ENCODE measurements around the gene TES. TPM values are rescaled to one million over a fixed set of nuclear protein-coding genes. Genes with fewer than 3 reads are reported as not detected.
"Not testable (repeated sequence)": the region's sequence is repeated elsewhere in the genome, so short reads cannot be mapped to it uniquely, and the experiment has no call there.

The TES gene
- total RNA-seq, 1 experiment from 2014 or later: 118 TPM

DNA sequence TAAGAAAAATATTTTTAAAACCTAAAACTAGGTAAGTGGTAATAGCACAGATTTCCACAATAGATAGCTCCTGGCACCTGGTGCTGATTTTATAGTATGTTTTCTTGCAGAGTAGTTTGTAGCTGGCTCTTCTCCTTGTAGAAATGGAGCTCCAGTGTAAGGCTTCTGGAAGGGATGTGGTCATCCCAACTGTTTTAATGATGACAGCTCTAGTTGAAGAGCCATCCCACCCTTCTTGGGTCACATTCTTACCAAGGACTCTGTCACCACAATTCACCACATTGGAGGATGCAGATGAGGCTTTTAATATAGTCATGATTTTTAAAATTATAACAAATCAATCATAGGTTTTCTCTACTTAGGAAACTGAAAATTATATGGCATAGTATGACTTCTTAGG lies 31.0 kb downstream of the TES start:
- DNase-seq (ENCODE audit: extremely low read depth, low read depth): no peak

DNA sequence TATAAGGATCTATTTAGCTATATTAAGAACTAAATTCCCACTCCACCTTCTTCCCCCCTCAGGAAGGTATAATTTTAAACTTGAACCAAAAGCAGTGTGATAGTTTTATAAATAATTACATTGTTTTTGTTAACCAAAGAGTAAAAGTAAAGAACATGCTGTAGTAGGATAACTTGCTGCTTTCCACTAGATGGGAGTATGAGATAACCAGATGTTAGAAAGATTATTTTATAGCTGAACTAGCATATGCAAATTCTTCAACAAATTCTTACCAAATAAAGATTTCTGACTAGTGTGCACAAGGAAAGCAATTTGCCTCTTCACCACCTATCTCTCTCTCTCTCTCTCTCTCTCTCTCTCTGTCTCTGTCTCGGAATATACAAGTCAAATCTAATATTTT lies 31.8 kb downstream of the TES start:
- DNase-seq (ENCODE audit: extremely low read depth, low read depth): no peak

DNA sequence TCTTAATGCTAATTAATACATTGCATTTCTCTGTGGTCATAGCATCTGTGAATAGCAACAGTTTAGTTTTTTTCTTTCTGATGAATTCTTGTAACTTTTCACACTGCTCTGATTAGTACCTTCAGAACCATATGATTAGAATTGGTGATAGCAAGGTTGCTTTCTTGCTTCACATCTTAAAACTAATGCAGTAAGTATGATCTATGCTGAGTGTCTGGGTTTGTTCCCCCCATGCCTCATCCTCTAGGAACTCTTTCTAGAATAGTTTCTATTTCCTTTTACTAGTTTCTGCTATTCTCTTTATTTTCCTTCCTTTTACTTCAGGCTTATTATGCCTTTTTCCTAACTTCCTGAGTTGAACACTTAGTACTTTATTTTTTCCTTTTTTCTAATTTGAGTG lies 32.4 kb downstream of the TES start:
- DNase-seq (ENCODE audit: extremely low read depth, low read depth): no peak

DNA sequence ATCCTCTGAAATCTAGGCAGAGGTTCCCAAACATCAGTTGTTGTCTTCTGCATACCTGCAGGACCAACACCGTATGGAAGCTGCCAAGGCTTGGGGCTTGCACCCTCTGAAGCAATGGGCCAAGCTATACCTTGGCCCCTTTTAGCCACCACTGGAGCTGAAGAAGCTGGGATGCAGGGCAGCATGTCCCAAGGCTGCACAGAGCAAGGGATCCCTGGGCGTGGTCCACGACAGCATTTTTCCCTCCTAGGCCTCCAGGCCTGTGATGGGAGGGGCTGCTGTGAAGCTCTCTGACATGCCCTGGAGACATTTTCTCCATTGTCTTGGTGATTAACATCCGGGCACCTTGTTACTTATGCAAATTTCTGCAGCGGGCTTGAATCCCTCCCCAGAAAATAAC lies 34.5 kb downstream of the TES start:
- not testable (repeated sequence) for DNase-seq (ENCODE audit: extremely low read depth, low read depth)

DNA sequence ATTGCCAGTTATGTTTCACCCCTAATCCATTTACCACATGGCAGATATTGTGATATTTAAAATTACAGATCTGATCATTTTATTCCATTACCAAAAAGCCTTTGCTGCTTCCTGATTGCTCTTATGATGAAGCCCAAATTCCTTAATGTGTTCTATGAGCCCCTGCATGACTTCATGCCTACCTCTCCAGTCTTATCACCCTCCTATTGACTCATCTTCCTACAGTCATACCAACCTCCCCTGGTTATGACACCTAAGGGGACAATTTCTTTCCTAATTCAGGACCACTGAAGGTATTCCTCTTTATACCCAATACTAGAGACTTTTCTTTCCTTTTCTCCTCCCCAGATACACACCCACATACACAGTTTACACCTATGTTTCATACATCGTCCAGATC lies 36.0 kb downstream of the TES start:
- DNase-seq (ENCODE audit: extremely low read depth, low read depth): no peak

DNA sequence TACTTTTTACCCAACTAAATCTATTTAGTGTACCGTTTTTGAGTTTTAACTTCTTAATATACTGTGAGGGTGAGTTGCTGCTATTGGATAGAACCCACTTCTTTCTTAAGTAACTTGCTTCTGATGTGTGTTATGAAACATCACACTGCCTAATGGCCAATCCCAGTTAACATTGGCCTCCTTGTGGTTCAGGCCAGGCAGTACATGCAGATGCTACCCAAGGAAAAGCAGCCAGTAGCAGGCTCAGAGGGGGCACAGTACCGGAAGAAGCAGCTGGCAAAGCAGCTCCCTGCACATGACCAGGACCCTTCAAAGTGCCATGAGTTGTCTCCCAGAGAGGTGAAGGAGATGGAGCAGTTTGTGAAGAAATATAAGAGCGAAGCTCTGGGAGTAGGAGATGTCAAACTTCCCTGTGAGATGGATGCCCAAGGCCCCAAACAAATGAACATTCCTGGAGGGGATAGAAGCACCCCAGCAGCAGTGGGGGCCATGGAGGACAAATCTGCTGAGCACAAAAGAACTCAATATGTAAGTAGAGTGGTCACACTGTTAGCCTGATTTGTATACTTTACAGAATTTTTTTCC lies 39.7 kb downstream of the TES start:
- peak; percentile 36 for DNase-seq (ENCODE audit: extremely low read depth, low read depth)

DNA sequence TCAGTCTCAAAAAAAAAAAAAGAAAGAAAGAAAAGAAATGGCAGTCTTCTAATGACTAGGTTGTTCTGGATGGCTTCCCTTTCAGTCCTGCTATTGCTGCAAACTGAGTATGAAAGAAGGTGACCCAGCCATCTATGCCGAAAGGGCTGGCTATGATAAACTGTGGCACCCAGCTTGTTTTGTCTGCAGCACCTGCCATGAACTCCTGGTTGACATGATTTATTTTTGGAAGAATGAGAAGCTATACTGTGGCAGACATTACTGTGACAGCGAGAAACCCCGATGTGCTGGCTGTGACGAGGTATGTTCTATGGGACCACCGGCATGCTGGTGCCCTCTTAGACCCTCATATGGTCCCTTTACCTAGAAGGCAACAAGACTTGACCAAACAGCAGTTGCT lies 41.3 kb downstream of the TES start:
- DNase-seq (ENCODE audit: extremely low read depth, low read depth): no peak

DNA sequence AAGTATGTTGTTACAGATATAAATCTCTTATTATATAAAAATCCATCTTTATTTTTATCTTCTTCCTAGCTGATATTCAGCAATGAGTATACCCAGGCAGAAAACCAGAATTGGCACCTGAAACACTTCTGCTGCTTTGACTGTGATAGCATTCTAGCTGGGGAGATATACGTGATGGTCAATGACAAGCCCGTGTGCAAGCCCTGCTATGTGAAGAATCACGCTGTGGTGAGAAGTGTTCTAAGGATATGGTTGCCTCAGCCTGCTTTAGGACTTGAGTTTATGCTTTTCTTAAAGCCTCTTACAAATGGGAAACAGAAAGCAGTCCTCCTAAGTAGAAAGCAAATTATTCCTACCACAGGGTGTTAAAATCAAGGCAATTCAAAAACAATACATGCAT lies 41.9 kb downstream of the TES start:
- DNase-seq (ENCODE audit: extremely low read depth, low read depth): no peak

DNA sequence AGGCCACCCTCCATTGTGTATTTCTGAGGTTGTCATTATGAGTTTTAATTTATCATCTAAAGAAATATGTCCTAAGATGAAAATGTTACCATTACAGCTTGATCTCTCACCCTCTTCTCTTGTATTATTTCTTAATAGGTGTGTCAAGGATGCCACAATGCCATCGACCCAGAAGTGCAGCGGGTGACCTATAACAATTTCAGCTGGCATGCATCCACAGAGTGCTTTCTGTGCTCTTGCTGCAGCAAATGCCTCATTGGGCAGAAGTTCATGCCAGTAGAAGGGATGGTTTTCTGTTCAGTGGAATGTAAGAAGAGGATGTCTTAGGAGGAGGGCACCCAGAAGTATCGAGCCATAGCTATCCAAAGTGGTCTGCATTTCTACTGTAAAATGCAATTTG lies 46.8 kb downstream of the TES start:
- no peak for DNase-seq (ENCODE audit: extremely low read depth, low read depth)

DNA sequence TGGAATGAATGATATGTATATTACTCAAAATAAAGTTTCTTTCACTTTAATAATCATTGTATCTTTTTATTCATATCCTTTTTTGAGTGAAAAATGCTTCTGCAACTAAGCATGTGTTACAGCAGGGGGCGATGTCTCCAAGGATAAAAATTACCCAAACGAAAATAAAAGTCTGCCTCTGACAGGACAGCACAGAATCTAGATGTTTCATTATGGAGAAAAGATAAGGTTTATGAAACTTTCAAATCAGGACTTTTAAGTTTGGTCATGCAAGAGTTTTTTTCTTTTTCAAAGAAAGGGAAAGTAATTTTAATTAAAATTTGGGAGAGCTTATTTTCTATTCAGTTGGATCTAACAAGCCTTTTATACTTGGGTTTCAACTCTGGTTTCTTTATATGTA lies 48.4 kb downstream of the TES start:
- peak; percentile 75 for DNase-seq (ENCODE audit: extremely low read depth, low read depth)

DNA sequence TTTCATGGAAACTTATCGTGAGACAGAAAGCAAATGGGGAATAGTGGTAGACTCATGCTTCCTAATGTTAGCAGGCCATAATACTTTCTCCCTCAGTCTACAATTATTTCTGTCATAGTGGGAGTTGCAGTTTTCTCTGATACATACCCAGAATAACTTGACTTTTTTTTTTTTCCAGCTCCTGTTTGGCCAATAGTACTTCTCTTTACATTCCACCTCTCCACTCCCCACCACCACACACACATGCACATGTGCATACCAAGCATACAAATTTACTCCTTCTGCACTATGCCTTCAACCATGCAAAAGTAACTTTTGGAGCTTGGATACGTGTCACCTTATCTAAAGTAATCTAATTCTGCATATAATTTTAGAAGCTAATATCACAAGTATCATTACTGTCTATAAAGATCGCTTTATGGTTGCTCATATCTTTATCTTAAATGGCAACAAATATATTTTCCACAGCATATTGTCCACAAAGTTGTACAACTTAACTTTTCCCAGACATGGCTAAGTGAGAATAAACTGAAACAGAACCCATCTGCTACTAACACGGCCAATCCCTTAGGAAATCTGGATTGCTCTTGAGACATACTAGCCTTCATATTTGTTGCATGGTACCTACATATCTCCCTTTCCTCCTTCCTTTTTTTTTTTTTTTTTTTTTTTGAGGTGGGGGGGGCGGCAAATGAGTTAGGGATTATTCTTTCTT lies 49.0 kb downstream of the TES start:
- DNase-seq (ENCODE audit: extremely low read depth, low read depth): no peak

DNA sequence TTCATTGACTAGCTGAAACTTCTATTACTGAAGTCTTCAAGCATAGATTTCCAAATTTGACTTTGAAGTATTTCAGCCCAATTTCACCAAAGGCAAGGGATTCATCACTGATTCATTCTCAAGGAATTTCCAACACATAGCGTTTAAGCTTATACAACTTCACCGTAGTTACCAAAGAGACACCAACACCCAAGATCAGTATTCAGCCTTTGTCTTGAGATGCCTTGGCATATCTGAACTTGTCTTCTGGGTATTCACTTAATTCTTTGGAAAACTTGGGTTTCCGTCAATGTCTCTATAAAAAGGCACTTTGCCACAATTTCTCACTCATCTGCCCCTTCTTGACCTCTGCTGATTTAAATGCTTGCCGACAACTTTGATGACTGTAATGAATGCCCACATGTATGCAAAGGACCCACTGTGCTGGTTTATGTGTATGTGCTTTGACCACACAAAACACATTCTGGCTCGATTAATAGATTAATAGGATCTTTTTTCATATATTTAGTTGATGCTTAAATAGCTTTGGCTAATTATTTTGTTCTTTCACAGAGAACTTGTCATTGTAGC lies 49.6 kb downstream of the TES start:
- DNase-seq (ENCODE audit: extremely low read depth, low read depth): peak; percentile 51

DNA sequence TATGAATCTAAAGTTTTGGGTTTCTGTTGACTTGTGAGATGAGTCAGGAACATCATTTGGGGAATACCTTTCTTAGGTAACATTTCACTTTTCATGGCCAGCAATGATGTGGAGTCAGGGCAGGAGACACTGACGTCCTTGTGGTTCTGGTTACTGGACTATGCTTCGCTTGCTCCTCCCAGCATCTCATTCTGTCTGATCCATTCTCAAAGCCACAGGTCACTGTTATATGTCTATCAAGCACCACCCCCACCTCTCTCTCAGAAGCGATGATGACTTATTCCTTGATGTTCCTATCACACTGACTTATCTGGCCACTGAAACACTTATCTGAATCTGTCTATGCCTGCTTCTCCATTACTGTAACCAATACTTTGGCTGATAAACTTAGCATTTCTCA lies 51.6 kb downstream of the TES start:
- no peak for DNase-seq (ENCODE audit: extremely low read depth, low read depth)

DNA sequence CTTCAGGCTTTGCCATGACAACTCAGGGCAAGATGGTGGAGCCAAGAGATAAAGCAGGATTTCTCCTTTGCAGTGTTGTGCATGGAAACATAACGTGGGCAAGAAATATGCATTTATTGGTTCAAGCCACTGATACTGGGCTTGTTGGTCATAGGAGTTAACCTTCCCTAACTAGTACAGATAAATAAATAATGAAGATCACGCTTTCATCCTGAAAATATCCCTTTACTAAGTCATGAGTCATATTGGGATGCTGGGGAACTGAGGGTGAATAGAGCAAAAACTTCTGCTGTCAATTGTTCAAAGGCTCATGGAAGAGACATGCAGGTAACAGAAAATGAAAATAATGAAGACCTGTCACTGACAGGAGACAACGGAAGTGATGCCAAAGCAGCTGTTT lies 55.5 kb downstream of the TES start:
- no peak for DNase-seq (ENCODE audit: extremely low read depth, low read depth)

DNA sequence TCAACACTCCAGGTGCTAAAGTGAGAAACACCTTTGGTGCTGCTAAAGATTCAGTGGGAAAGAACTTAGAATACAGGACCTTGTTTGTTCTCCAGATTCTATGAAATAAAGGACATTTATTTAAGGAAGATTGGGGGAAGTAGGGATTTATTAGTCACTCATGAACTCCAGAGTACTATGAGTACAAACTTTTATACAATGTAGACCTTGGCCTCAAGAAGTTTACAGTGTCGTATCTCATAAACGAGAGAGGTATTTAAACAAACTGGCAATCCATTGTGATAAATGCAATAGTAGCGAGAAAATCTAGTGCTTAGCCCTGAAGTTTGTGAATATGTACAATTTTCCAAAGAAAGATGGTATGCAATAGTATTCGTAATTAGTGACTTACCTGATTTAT lies 59.1 kb downstream of the TES start:
- no peak for DNase-seq (ENCODE audit: extremely low read depth, low read depth)

DNA sequence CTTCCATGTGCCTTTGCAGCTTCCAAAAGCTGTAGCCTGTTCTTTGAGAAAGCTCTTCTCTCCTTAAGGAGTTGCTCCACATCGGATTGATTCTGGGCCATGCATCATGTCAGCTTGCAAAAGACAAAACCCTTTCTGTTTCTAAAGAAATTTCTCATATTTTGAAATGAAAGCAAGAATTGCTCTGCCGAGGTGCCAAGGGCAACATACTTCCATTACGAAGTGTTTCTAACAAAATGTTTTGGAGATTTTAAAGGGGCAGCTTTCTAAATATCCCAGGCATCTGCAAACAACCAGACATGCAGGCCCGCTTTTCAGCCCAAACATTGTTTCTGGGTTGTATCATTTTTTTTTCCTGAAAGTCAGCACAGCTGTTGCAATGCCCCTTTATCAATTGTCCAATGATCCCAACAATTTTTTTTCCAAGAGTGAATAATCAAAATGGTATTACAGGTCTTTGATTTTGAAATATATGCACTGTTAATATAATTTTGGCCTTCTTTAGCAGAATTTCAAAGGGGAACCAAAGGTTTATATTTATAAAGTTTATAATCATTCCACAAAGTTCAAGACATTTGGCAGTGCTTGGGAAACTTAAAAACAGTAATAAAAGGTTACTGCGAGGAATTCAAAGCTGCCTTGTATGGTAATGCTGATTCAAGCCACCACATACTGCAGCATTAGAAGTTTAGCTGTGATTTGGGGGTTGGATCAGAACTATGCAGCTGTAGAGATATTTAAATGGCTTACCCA lies 61.0 kb downstream of the TES start:
- no peak for DNase-seq (ENCODE audit: extremely low read depth, low read depth)

DNA sequence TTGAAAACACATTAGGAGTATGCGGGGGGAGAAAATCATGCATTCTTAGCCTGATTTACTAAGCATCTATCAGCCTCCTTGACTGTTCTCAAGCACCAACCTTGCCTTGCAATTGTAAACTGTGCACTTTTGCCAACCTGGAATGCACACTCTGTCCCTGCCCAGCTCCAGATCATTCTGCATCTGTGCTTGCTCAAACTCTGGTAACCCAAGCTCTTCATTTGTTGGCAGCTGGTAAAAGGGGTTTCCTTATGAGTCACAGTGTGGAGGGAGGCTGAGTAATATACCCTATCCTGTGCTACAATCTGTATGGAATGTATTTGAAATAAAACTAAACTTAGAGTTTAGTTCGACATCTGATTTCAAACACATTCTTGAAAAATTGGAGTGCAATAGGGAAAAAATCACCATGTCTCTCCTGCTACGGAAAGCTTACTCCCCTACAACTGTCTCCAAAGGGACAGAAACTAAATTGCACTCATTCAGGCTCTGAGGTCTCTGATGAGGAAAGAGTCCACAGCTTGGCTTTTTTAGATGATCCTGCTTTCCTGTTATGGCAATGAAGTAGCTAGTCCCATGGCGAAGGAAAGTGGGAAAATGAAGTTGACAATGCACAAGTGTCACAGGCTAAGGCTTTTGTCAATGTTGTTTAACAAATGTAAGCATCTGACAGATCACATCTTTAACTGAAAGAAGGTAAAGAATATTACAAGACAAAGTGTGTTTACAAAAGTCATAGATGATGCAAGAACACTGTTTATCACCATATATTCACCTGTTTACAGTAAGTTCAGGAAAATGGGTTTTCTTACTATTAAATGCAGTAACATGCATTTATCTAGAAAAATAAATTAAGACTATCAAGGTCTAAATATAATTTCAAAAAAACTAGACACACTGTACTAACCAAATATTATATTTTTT lies 61.9 kb downstream of the TES start:
- DNase-seq (ENCODE audit: extremely low read depth, low read depth): peak; percentile 47

DNA sequence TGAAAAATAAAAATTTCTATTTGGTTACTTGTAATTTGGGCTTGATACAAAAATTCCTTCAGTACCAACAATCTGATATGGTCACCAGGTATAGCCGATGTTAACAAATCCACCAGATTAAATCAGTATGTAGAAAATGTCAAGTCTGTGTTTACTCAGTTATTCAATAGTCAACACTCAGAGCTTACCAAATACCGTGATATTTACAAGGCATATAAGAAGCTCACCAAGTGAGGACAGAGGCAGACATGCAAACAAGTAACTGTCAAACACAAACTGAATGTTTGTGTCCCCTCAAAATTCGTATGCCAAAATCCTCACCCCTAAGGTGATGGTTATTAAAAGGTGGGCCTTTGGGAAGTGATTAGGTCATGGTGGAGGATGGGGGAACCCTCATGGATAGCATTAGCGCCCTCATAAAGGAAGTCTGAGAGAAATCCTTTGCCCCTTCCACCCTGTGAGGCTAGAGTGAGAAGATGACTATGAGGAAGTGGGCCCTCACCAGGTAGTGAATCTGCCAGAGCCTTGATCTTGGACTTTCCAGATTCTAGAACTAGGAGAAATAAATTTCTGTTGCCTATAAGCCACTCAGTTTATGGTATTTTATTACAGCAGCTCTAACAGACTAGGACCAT lies 63.1 kb downstream of the TES start:
- no peak for DNase-seq (ENCODE audit: extremely low read depth, low read depth)

DNA sequence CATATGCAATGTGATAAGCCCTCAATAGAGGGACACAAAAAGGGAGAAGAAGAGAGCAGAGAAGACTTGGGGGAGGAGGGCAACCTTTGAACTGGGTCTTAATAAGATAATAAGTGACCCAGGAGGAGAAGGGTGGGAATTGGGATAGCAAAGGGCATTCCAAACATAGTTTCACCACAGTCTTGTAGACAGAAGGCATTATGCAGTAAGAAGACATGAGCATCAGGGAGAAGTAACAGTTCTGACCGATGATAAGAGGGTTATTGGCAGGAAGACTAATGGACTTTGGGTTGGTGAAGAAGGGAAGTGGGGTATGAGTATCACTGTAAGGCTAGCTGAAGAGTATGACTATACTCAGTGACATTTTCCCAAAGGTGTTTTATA lies 63.6 kb downstream of the TES start:
- no peak for DNase-seq (ENCODE audit: extremely low read depth, low read depth)

DNA sequence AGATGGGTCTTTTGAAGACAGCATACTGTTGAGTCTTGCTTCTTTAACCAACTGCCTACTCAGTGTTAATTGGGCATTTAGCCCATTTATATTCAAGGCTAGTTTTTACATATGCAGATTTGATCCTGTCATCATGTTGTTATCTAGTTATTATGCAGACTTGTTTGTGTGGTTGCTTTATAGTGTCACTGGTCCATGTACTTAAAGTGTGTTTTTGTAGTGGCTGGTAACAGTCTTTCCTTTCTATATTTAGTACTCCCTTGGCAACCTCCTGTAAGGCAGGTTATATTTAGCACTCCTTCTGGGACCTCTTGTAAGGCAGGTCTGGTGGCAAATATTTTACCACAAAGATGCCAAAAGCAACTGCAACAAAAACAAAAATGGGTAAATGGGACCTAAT lies 66.7 kb downstream of the TES start:
- no peak for DNase-seq (ENCODE audit: extremely low read depth, low read depth)
